HG03135 (cell line): ENCODE data around the gene ZNF205.
A peak's percentile ranks its signal among the peaks of the same experiment; 100 is the strongest.

Experiments used
- ATAC-seq: cut with Tn5 transposase; IDR thresholded peaks from one replicate; pipeline ENCODE4 v1.9.1; 2021; ENCODE audit warnings: mild to moderate bottlenecking, moderate library complexity; ENCODE audit not compliant: unreplicated experiment

ZNF205 gene

GRCh38 chr16:3084969-3085670 is 27.3 kb upstream of the ZNF205 start:
- no peak for ATAC-seq

- ATAC-seq: no peak
These were observed 26.4 kb upstream of the ZNF205 start for GRCh38 chr16:3085868-3086595.

- ATAC-seq: no peak
These were observed 25.7 kb upstream of the ZNF205 start for GRCh38 chr16:3086596-3087242.

GRCh38 chr16:3087243-3088235 is 24.8 kb upstream of the ZNF205 start:
- ATAC-seq: no peak

- ATAC-seq: no peak
These were observed 23.9 kb upstream of the ZNF205 start for GRCh38 chr16:3088450-3088849.

GRCh38 chr16:3088925-3089716 is 23.3 kb upstream of the ZNF205 start:
- no peak for ATAC-seq

GRCh38 chr16:3089717-3090592 is 22.4 kb upstream of the ZNF205 start:
- no peak for ATAC-seq

GRCh38 chr16:3091551-3091950 is 20.8 kb upstream of the ZNF205 start:
- ATAC-seq: no peak

- no peak for ATAC-seq
These were observed 19.9 kb upstream of the ZNF205 start for GRCh38 chr16:3092501-3092941.

GRCh38 chr16:3094289-3095027 is 17.9 kb upstream of the ZNF205 start:
- no peak for ATAC-seq

GRCh38 chr16:3095869-3096268 is 16.5 kb upstream of the ZNF205 start:
- peak; percentile 54 for ATAC-seq

GRCh38 chr16:3096362-3096761 is 16.0 kb upstream of the ZNF205 start:
- no peak for ATAC-seq

GRCh38 chr16:3097266-3097665 is 15.1 kb upstream of the ZNF205 start:
- no peak for ATAC-seq

GRCh38 chr16:3098459-3099394 is 13.7 kb upstream of the ZNF205 start, which contains the start of gene ZSCAN10:
Gene ZSCAN10 (minus strand): TSS chr16:3099294. CDS start chr16:3092937, 6,357 bp downstream.
- ATAC-seq: no peak

GRCh38 chr16:3099395-3099731 is 13.0 kb upstream of the ZNF205 start:
- no peak for ATAC-seq

GRCh38 chr16:3099732-3100499 is 12.5 kb upstream of the ZNF205 start:
- peak; percentile 50 for ATAC-seq
